GM18508 (cell line): ENCODE data around the gene GPR146.

Source experiments
- ATAC-seq: cut with Tn5 transposase; IDR thresholded peaks from one replicate; pipeline ENCODE4 v1.9.1; 2021; ENCODE audit warnings: moderate number of reproducible peaks; ENCODE audit not compliant: insufficient read depth, unreplicated experiment

The GPR146 gene

GRCh38 chr7:1090236-1090635 lies 45.9 kb downstream of the GPR146 start:
- no peak for ATAC-seq

- ATAC-seq, result no peak
Measured at GRCh38 chr7:1090686-1091643, 46.6 kb downstream of the GPR146 start.

GRCh38 chr7:1091644-1092027 lies 47.3 kb downstream of the GPR146 start:
- ATAC-seq, result no peak

- ATAC-seq, result no peak
Measured at GRCh38 chr7:1092161-1092632, 47.9 kb downstream of the GPR146 start.

GRCh38 chr7:1092806-1093501 lies 48.6 kb downstream of the GPR146 start:
- no peak for ATAC-seq

GRCh38 chr7:1093502-1093843 lies 49.1 kb downstream of the GPR146 start:
- no peak for ATAC-seq

GRCh38 chr7:1093916-1094508 lies 49.7 kb downstream of the GPR146 start:
- ATAC-seq, result no peak

- no peak for ATAC-seq
Measured at GRCh38 chr7:1094870-1095269, 50.5 kb downstream of the GPR146 start.

GRCh38 chr7:1095621-1096155 lies 51.3 kb downstream of the GPR146 start:
- ATAC-seq, result no peak

- no peak for ATAC-seq
Measured at GRCh38 chr7:1096156-1097119, 52.1 kb downstream of the GPR146 start.

- no peak for ATAC-seq
Measured at GRCh38 chr7:1097120-1097504, 52.8 kb downstream of the GPR146 start.

GRCh38 chr7:1098243-1099153 lies 54.2 kb downstream of the GPR146 start:
- no peak for ATAC-seq

- ATAC-seq, result no peak
Measured at GRCh38 chr7:1099154-1099542, 54.8 kb downstream of the GPR146 start.

- ATAC-seq, result no peak
Measured at GRCh38 chr7:1099637-1100036, 55.3 kb downstream of the GPR146 start.

GRCh38 chr7:1100386-1100785 lies 56.0 kb downstream of the GPR146 start:
- ATAC-seq, result no peak

GRCh38 chr7:1100834-1101562 lies 56.7 kb downstream of the GPR146 start:
- no peak for ATAC-seq

GRCh38 chr7:1101563-1102431 lies 57.5 kb downstream of the GPR146 start:
- no peak for ATAC-seq
